ENCODE data around the gene EPDR1. TPM values are rescaled to one million over a fixed set of nuclear protein-coding genes. Genes with fewer than 3 reads are reported as not detected.

EPDR1 gene
- total RNA-seq, 2 donors from 2014 or later = 38.6 to 77.8 TPM

DNA sequence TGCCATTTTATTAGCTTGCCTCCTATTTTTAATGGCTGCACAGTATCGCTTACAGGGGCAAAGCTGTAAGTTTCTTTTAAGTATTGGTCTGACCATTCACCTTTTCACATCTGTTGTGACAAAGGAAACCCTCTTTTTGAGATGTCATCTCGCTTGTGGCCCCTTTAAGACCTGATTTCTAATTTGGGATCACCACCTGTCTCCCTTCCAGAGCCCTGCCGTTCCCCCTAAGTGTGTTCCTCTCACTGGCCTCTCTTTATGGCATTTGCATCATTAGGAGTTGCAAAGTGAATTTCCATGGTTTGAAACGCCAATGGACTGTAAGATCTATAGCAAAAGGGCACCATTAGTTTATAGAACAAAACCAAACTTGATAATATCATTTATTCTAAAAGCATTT, 1.4 kb downstream of the EPDR1 start:
- H3K27me3 ChIP-seq (replicated peaks; ENCODE audit: insufficient read depth) = no peaks in the 10 kb centered on the region
- peaks cover 5% of the 10 kb centered on the region for H3K4me1 ChIP-seq (replicated peaks)
- TF ChIP-seq CTCF (IDR thresholded peaks at IDR 0.05) (no peak), POLR2A (IDR thresholded peaks at IDR 0.05) (no peak), POLR2AphosphoS5 (IDR thresholded peaks at IDR 0.05) (no peak)
- peak overlapping the region in 1 of 2 donors; percentile 64 for H3K4me3 ChIP-seq
- H3K27ac ChIP-seq = no peak overlapping the region
- 63% methylated on average over 4 of the region's 4 CpGs for WGBS
- intact Hi-C loops (cut with DNase I) = no loop called here
- no peak for DNase-seq (ENCODE audit: low spot score)
- no peaks in the 10 kb centered on the region for H3K36me3 ChIP-seq
- no peaks in the 10 kb centered on the region for H3K9me3 ChIP-seq

DNA sequence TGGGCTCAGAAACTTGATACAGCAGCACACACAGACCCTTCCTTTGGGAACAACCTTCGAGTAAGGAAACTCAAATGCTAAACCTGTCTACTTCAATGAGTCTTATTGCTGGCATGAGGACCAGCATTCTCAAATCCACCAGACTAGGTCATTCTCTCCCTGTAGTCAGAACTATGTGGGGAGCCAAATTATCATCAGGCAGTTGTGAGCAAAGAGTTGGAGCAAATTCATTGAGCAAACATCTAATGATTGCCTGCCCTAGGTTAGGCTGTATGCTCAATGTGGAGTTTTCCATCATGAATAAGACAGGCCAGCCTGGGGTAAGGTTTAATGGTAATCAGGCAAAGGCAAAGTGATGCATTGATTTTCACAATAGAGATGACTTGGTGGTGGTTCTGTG, 3.6 kb downstream of the EPDR1 start:
- peak overlapping the region in 1 of 2 donors; percentile 33 for H3K27ac ChIP-seq
- H3K36me3 ChIP-seq = no peaks in the 10 kb centered on the region
- intact Hi-C loops (cut with DNase I) = no loop called here
- WGBS = 79% methylated on average over 1 of the region's 1 CpG
- H3K4me1 ChIP-seq (replicated peaks) = peaks cover 5% of the 10 kb centered on the region
- H3K9me3 ChIP-seq = no peaks in the 10 kb centered on the region
- no peak for DNase-seq (ENCODE audit: low spot score)
- H3K4me3 ChIP-seq = no peak overlapping the region
- TF ChIP-seq CTCF (IDR thresholded peaks at IDR 0.05) (no peak), POLR2AphosphoS5 (IDR thresholded peaks at IDR 0.05) (no peak), POLR2A (IDR thresholded peaks at IDR 0.05) (no peak)
- no peaks in the 10 kb centered on the region for H3K27me3 ChIP-seq (replicated peaks; ENCODE audit: insufficient read depth)

DNA sequence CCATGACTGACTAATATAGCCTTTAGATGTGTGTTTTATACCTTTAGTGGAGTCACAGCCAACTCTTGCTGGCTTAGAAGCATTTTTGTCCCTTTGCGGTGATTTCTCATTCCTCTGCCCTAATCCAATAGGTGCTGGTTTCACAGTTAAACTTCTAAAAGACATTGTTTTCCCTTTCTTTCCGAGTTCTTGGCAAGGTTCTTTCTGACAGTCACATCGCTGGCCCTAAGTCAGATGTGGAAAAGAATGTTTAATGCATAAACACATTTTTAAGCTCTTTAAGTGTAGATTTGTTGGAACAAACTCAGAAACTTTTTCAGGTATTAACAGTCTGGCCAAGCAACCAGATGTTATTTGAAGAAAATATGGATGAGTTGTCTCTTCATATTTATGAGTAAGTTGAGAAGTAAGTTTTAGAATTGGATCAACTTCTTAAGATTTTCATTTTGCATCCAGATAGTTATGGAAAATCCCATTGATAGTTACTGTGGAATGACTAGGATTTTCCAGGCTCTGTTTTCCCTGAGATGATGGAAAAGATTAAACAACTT, 4.1 kb downstream of the EPDR1 start:
- DNase-seq (ENCODE audit: low spot score) = no peak
- no peaks in the 10 kb centered on the region for H3K9me3 ChIP-seq
- no peaks in the 10 kb centered on the region for H3K36me3 ChIP-seq
- intact Hi-C loops (cut with DNase I) = no loop called here
- peaks cover 5% of the 10 kb centered on the region for H3K4me1 ChIP-seq (replicated peaks)
- WGBS = 27% methylated on average over 3 of the region's 3 CpGs
- no peak for TF ChIP-seq CTCF (IDR thresholded peaks at IDR 0.05)
- no peak for TF ChIP-seq POLR2A (IDR thresholded peaks at IDR 0.05)
- no peak for TF ChIP-seq POLR2AphosphoS5 (IDR thresholded peaks at IDR 0.05)
- no peak overlapping the region for H3K4me3 ChIP-seq
- H3K27ac ChIP-seq = peak overlapping the region in 1 of 2 donors; percentile 33
- H3K27me3 ChIP-seq (replicated peaks; ENCODE audit: insufficient read depth) = no peaks in the 10 kb centered on the region

DNA sequence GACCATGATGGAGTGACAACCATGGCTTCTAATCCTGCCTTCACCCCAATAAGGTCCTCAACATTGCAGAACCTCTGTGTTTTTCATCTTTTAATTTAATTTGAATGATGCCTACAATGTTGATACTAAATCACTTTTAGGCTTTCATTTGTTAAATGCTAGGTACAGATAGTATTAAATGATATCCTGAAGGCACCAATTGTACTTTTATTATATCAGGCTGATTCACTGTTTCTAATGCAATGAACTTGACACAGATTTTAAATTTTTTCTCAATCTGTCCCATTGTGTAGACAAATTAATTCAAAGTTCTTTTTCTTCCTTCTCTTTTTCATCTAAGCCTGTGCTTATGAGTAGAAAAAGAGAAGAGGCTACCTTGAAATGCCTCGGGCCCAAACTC, 5.2 kb downstream of the EPDR1 start:
- H3K27me3 ChIP-seq (replicated peaks; ENCODE audit: insufficient read depth) = no peaks in the 10 kb centered on the region
- peaks cover 5% of the 10 kb centered on the region for H3K4me1 ChIP-seq (replicated peaks)
- TF ChIP-seq POLR2AphosphoS5 (IDR thresholded peaks at IDR 0.05) (no peak), CTCF (IDR thresholded peaks at IDR 0.05) (no peak), POLR2A (IDR thresholded peaks at IDR 0.05) (no peak)
- no peak overlapping the region for H3K27ac ChIP-seq
- intact Hi-C loops (cut with DNase I) = no loop called here
- DNase-seq (ENCODE audit: low spot score) = no peak
- H3K4me3 ChIP-seq = no peak overlapping the region
- 100% methylated on average over 1 of the region's 1 CpG for WGBS
- H3K9me3 ChIP-seq = no peaks in the 10 kb centered on the region
- no peaks in the 10 kb centered on the region for H3K36me3 ChIP-seq

DNA sequence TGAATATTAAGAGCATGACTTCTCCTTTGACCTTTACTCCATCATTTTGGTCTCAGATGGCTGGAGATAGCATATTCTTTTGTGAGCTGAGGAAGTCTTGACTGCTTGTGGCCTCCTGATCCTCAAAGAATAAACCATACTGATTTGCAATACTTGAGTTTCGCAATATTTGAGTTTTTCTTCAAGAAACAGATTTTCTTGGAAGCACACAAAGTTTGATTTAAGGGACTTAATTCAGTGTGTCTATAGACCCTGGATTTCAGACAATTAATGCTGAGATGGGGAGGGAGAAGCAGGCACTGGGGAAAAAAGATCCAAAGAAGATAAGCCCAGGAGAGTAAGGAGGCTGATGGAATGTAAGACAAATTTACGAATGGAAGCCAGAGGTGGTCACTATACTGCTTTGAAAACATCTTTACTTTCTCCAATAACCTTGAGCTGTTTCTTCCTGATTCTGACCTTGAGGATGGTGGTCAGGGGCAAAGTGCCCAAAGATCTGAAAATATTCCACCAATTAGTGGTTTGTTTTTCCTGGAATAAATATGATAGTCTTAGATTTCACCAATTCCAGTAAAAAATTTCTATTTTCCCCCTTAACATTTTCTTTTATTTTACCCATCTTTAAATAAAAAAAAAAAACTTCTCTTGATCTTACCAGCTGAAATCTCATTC, 7.5 kb downstream of the EPDR1 start:
- Histone ChIP-seq H3K9me3 (no peaks in the 10 kb centered on the region), H3K4me3 (no peak overlapping the region), H3K4me1 (replicated peaks) (peaks cover 5% of the 10 kb centered on the region), H3K36me3 (no peaks in the 10 kb centered on the region), H3K27me3 (replicated peaks; ENCODE audit: insufficient read depth) (no peaks in the 10 kb centered on the region), H3K27ac (no peak overlapping the region)
- DNase-seq (ENCODE audit: low spot score) = no peak
- intact Hi-C loops (cut with DNase I) = no loop called here
- TF ChIP-seq POLR2A (IDR thresholded peaks at IDR 0.05) (no peak), POLR2AphosphoS5 (IDR thresholded peaks at IDR 0.05) (no peak), CTCF (IDR thresholded peaks at IDR 0.05) (no peak)
- 91% methylated on average over 2 of the region's 2 CpGs for WGBS
